RKO (cell line): ENCODE data around the gene GSN.

ENCODE experiments used
- DNase-seq: peaks from one replicate; pipeline ENCODE4 v3.0.0-alpha.2; 2016; ENCODE audit warnings: low spot score

GSN gene

DNA sequence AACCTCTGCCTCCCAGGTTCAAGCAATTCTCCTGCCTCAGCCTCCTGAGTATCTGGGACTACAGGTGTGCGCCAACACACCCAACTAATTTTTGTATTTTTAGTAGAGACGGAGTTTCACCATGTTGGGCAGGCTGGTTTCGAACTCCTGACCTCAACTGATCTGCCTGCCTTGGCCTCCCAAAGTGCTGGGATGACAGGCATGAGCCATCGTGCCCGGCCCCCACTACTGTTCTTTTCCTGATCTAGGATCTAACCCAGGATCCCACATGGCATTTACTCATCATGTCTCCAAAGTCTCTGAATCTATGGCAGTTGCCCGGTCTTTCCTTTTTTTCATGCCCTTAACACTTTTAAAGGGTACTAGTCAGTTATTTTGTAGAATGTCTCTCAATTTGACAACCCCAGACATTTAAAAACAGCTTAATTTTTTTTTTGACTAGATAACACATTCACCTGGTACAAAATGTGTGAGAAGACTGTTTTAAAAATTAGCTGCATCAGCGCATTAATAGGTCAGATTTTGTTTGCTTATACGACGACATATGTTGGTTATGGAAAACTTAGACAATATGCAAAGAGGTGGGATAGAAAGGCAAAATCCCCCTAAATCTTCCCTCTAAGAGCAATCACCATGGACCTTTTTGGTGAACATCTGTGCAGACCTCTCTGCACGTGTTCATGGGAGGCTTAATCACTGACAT lies 55.6 kb downstream of the GSN start:
- DNase-seq = no peak

DNA sequence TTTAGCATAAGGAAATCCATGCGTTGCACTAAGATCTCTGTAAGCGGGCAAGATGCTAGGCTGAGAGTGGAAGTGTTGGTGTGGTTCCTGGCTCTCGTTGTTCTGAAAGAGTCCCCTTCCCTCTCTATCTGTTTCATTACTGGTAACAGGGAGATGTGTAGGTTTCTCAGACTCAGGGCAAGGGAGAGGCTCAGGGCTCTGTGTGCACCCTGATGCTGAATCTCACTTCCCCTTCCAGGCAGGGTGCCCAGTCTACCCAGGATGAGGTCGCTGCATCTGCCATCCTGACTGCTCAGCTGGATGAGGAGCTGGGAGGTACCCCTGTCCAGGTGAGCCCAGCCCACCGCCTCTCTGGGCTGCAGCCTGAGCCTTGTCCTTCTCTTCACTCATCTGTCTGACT lies 56.4 kb downstream of the GSN start:
- no peak for DNase-seq

DNA sequence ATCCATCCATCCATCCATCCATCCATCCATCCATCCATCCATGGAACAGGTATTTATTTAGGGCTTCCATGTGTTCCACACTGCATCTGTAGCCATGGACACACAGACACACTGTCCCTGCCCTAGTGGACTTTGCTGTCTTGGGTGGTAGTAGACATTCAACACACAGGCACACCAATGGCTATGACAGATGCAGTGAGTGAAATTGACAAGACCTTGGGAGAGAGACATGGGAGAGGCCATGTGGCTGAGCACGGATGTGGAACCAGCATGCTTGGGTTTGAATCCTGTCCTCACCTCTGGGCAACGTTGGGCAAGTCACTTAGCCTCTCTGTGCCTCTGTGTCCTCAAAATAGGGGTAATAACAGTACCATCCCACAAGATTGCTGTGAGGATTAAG lies 56.8 kb downstream of the GSN start:
- DNase-seq = no peak

DNA sequence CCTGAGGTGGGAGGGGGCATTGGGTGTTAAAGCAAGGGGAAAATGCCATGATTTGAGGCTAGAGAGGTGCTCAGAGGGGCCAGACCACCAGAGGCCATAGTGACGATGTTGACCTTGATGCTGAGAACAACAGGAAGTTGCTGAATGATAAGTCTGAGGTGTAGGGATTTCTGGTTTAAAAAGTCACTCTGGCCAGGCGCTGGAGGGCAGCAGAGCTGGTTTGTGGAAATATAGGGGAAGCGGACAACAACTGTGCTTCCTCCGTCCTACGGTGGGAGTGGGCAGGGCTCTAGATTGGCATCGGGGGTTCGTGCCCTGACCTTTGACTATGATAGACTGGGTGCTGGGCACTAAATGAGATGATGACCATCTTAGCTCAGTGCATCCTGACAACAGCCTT lies 57.4 kb downstream of the GSN start:
- DNase-seq = no peak

DNA sequence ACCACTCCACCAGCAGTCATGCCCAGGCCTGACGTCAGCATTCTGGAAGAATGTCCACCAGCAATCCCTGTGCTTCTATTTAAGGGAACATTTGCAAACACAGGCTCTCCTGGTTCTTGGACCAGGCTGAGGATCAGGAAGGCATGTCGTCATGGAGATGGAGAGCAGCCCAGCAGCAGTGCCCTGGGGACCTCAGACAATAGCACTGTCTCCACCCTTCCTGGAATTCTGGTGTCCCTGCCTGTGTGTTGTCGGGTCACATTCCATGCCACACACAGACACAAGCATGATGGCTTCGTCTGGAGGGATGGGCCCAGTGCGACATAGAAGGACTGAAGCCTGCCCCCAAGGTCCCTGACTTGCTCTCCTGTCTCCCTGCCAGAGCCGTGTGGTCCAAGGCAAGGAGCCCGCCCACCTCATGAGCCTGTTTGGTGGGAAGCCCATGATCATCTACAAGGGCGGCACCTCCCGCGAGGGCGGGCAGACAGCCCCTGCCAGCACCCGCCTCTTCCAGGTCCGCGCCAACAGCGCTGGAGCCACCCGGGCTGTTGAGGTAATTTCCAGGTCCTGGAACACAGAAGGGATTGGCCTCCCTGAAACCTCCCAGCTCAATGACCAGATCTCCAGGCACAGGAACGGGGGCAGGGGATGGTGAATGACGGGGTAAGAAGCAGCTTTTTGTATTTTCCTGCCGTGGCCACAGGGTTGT lies 58.3 kb downstream of the GSN start:
- DNase-seq = no peak

DNA sequence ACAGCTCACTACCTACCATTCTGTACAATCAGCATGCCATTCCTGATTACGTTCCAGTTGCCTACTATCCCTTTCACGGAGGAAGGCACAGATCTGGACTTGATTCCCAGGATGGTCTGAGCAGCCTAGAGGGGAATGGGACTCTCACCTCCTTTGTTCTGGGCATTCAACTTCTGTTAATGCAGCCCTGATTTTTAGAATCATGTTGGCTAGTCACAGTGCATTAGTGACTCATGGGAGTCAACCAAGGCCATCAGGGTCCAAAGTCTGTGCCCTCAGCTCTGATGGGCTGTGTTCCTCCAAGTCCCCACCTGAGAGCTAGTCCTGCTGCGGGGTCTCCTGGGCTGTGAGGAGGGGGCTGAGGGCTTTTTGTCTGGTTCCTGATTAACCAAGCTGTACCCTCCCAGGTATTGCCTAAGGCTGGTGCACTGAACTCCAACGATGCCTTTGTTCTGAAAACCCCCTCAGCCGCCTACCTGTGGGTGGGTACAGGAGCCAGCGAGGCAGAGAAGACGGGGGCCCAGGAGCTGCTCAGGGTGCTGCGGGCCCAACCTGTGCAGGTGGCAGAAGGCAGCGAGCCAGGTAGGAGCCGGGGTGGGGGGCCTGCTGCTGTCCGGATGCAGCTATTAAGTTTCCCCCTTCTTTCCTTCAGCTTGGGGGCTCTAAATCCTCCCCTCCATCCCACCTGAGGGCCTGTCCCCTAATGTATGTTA lies 59.1 kb downstream of the GSN start:
- DNase-seq = no peak

- no peak for DNase-seq
Measured at GRCh38 chr9:121328476-121328875, 60.5 kb downstream of the GSN start.

- DNase-seq = no peak
Measured at GRCh38 chr9:121328876-121329681, 61.1 kb downstream of the GSN start.

- DNase-seq = no peak
Measured at GRCh38 chr9:121331549-121331948, 63.6 kb downstream of the GSN start.

DNA sequence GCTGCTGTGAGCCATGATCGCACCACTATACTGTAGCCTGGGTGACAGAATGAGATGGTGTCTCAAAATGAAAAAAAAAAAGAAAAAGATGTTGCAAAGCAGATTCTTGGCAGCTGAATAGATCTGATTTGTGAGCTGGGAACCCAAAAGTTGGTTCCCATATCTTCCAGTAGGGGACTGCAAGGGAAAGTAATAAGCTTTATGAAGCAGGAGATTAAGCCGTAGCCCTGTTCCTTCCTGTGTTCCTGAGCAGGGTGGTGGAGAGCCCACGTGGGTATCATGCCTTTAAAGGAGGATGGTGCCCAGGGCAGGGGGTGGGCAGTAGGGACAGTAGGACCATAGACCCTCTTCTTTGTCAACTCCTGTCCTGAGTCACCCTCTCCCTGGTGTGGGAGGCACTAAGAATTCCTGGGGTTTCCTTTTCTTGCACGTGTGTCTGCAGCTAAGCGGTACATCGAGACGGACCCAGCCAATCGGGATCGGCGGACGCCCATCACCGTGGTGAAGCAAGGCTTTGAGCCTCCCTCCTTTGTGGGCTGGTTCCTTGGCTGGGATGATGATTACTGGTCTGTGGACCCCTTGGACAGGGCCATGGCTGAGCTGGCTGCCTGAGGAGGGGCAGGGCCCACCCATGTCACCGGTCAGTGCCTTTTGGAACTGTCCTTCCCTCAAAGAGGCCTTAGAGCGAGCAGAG lies 64.2 kb downstream of the GSN start:
- no peak for DNase-seq

DNA sequence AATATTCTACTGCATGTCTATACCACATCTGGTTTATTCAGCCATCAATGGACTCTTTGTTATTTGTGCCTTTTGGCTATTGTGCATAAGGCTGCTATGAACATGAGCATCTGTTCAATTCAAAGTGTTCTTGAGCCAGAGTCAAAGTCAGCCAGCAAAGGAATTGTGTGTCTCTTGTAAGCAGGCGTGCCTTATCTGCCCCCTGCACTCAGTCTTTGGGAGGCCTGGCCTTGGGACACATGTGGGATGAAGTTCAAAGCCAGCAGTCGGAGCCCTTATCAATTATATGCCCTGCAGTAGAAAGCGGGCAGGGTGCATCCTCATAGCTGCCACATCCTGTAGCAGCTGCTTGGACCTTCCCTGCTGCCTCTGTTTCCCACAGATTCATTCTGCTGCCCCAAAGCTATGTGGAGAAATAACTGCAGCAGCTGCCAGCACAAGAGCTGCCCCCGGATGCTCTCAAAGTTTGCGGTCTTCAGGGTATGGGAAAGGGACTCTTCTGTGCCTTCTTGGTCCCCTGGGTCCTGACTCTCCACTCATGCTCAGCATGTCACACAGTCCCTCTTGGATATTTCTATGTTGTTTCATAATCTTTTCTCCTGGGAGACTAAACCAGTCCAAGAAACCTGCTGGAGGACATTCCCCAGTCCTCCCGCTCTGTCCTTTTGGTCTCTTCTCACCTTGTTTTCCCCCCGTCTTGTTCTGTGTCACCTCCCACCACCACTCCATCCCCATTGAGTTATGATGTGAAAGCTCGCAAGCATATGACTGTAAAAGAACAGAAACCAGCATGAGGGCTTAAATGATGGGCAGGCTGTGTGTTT lies 66.2 kb downstream of the GSN start:
- DNase-seq = no peak

- DNase-seq = no peak
Measured at GRCh38 chr9:121336665-121337064, 68.7 kb downstream of the GSN start.

- DNase-seq = no peak
Measured at GRCh38 chr9:121339437-121339836, 71.5 kb downstream of the GSN start.

- DNase-seq = no peak
Measured at GRCh38 chr9:121340676-121341392, 72.9 kb downstream of the GSN start.

DNA sequence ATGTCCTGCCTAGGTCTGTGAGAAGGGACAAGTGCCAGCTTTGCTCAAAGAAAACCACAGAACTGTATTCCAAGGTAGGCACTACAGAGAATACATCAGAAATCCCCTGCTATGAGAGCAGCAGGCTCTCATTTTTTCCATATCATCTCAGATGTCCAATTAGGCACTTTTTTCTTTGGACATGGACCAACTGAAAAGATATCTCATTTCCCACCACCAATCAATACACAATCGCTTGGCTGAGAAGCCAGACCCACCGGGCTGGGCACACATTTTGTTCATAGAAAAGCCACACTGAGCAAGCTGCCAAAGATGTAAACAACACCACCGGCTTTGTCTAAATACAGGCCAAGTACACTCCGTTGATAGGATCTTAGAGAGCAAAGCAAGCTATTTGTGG lies 76.2 kb downstream of the GSN start:
- no peak for DNase-seq

DNA sequence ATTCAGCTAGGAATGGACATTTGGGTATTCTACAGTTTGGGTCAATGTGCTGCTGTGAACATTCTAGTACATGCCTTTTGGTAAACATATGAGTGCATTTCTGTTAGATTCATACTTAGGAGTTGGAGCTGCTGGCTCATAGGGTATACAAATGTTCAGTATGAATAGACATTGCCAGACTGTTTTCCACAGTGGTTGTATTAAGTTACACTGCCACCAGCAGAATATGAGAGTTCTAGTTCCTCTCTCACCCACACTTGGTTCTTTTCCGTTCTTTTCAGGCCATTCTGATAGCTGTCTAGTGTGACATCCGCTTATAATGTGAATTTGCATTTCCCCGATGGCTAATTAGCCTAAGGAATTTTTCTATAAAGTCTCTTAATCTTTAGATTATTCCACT lies 77.1 kb downstream of the GSN start:
- DNase-seq = no peak

- DNase-seq = no peak
Measured at GRCh38 chr9:121348221-121348620, 80.3 kb downstream of the GSN start.

- no peak for DNase-seq
Measured at GRCh38 chr9:121349009-121349408, 81.0 kb downstream of the GSN start.

GRCh38 chr9:121350036-121350435 lies 82.1 kb downstream of the GSN start:
- DNase-seq = no peak

GRCh38 chr9:121350993-121351561 lies 83.1 kb downstream of the GSN start:
- DNase-seq = peak; percentile 33
